Fibroblast of lung (primary cell): ENCODE measurements around the gene DUSP5. TPM values are rescaled to one million over a fixed set of nuclear protein-coding genes. Genes with fewer than 3 reads are reported as not detected.

Experiments used
- DNase-seq, 2 donors: peaks; one replicate each; pipeline versions ENCODE4 v3.0.0 to v3.0.0-alpha.2; 2010; ENCODE audit warnings: low read depth in 2 of 2
- H2AFZ ChIP-seq: 2 replicates; pipeline ENCODE4 v1.5.1; 2012; ENCODE audit warnings: low read length, control low read depth, inconsistent platforms
- H3K27ac ChIP-seq: 2 replicates; pipeline ENCODE4 v1.5.1; 2011; ENCODE audit warnings: low read length, control low read depth; ENCODE audit not compliant: insufficient read depth
- H3K27me3 ChIP-seq: 2 replicates; pipeline ENCODE4 v1.5.1; 2011; ENCODE audit warnings: mild to moderate bottlenecking, low read length; ENCODE audit not compliant: control insufficient read depth, insufficient read depth
- H3K36me3 ChIP-seq: 2 replicates; pipeline ENCODE4 v1.5.1; 2011; ENCODE audit warnings: low read length; ENCODE audit not compliant: control insufficient read depth, insufficient read depth
- H3K4me1 ChIP-seq: 2 replicates; pipeline ENCODE4 v1.5.1; 2011; ENCODE audit warnings: low read length; ENCODE audit not compliant: control insufficient read depth, insufficient read depth; ENCODE audit errors: extremely low read depth
- H3K4me2 ChIP-seq: 2 replicates; pipeline ENCODE4 v1.5.1; 2011; ENCODE audit warnings: low read length, control low read depth; ENCODE audit not compliant: insufficient read depth; ENCODE audit errors: extremely low read depth
- H3K4me3 ChIP-seq, 4 experiments: fragments of 200-600 bp in 1 of 4; sonication (generic) in 1 of 4; replicated peaks in 1 of 4; 2 replicates each; pipeline ENCODE4 v1.5.1; 2011 to 2016; ENCODE audit warnings: low read length in 4 of 4, low read depth in 3 of 4, mild to moderate bottlenecking in 3 of 4, control low read depth in 2 of 4, inconsistent platforms in 1 of 4, mixed read lengths in 1 of 4; ENCODE audit not compliant: insufficient read depth in 1 of 4; ENCODE audit errors: control extremely low read depth in 1 of 4
- H3K79me2 ChIP-seq: 2 replicates; pipeline ENCODE4 v1.5.1; 2012; ENCODE audit warnings: mild to moderate bottlenecking, low read length, inconsistent platforms; ENCODE audit not compliant: control insufficient read depth, insufficient read depth
- H3K9ac ChIP-seq: 2 replicates; pipeline ENCODE4 v1.5.1; 2011; ENCODE audit warnings: mild to moderate bottlenecking, low read length, control low read depth; ENCODE audit not compliant: insufficient read depth
- H3K9me3 ChIP-seq: 2 replicates; pipeline ENCODE4 v1.5.1; 2012; ENCODE audit warnings: low read depth, low read length; ENCODE audit not compliant: control insufficient read depth, insufficient read depth
- H4K20me1 ChIP-seq: 2 replicates; pipeline ENCODE4 v1.5.1; 2011; ENCODE audit warnings: low read length; ENCODE audit not compliant: control insufficient read depth, insufficient read depth; ENCODE audit errors: extremely low read depth
- EZH2 ChIP-seq: IDR thresholded peaks from 2 replicates; pipeline ENCODE4 v1.5.1; 2012; ENCODE audit warnings: low read length, control low read depth, mild to moderate bottlenecking; ENCODE audit errors: missing control alignments
- polyA plus RNA-seq, 2 donors: library from polyadenylated mRNA; depleted of rRNA in 1 of 2; stranded (reverse) in 1 of 2; unstranded in 1 of 2; fragments of >200 nt; gene quantifications; 2 replicates each; pipeline ENCODE4 v1.2.1, GENCODE V29; 2011 to 2012; ENCODE audit warnings: missing spikeins in 1 of 2
- total RNA-seq: library from RNA; depleted of rRNA; stranded (reverse); fragments of >200 nt; gene quantifications from 2 replicates; pipeline ENCODE4 v1.2.1, GENCODE V29; 2014
- TF ChIP-seq, protein P1 (sequence below), 2 donors: IDR thresholded peaks in 1 of 2; conservative IDR thresholded peaks in 1 of 2; 1 replicate in 1 of 2; 2 replicates in 1 of 2; pipeline ENCODE4 v1.5.1; 2011 to 2012; ENCODE audit warnings: low read length in 2 of 2, control low read depth in 1 of 2, inconsistent platforms in 1 of 2, low read depth in 1 of 2, mild to moderate bottlenecking in 1 of 2

The DUSP5 gene
- total and polyA plus RNA-seq, 2 donors (not counting 1 experiment from before 2014, with no cell fraction given) = 27.6 to 37.7 TPM

DNA sequence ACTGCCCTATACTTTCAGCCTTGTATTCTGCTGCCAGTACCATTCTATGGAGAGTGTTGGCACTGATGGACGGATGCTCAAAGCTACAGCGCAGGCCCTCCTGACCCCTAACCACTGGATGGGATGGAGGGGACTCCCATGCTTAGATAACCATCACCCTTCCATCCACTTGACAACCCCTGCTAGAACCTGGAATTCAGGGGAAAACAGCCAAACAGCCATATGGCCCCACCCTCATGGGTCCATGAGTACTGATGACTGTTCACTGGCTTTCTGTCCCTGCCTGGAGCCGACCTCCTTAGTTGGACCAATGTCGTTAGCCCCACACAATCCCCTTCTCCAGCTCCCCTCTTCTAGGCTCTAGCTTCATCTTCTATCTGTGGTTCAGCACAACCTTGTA lies 16.2 kb downstream of the DUSP5 start:
- peaks cover 27% of the 10 kb centered on the region for H3K79me2 ChIP-seq
- H3K36me3 ChIP-seq = peaks cover 17% of the 10 kb centered on the region
- no peak overlapping the region for H2AFZ ChIP-seq
- H3K27ac ChIP-seq = no peak overlapping the region
- H3K4me3 ChIP-seq = no peak overlapping the region
- H3K9ac ChIP-seq = no peak overlapping the region
- H4K20me1 ChIP-seq = no peaks in the 10 kb centered on the region
- H3K27me3 ChIP-seq = no peaks in the 10 kb centered on the region
- TF ChIP-seq EZH2 = no peak
- TF ChIP-seq, protein P1, sequence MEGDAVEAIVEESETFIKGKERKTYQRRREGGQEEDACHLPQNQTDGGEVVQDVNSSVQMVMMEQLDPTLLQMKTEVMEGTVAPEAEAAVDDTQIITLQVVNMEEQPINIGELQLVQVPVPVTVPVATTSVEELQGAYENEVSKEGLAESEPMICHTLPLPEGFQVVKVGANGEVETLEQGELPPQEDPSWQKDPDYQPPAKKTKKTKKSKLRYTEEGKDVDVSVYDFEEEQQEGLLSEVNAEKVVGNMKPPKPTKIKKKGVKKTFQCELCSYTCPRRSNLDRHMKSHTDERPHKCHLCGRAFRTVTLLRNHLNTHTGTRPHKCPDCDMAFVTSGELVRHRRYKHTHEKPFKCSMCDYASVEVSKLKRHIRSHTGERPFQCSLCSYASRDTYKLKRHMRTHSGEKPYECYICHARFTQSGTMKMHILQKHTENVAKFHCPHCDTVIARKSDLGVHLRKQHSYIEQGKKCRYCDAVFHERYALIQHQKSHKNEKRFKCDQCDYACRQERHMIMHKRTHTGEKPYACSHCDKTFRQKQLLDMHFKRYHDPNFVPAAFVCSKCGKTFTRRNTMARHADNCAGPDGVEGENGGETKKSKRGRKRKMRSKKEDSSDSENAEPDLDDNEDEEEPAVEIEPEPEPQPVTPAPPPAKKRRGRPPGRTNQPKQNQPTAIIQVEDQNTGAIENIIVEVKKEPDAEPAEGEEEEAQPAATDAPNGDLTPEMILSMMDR (conservative IDR thresholded peaks at IDR 0.05 in 1 of 2, IDR thresholded peaks at IDR 0.05 in 1 of 2; ENCODE audit: low read depth in 1 of 2, low read length in 2 of 2) = no peak
- H3K9me3 ChIP-seq = no peaks in the 10 kb centered on the region
- H3K4me1 ChIP-seq = peaks cover 17% of the 10 kb centered on the region
- DNase-seq = no peak
- no peak overlapping the region for H3K4me2 ChIP-seq

DNA sequence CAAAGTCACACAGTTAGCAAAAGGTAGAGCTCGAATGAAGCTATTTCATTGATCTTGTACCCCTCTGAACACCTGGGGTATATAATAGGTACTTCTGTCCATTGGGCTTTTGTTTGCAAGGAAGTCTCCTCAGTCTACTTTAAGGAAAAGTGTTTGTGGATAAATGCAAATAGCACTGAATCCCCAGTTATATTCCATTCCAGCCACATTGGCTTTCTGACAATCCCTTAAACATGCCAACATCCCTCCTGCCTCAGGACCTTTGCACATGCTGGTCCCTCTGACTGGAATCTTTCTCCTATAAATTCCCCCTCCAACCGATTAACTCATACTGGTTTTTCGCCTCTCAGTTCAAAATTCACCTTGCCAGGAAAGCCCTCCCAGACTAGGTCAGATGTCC lies 17.1 kb downstream of the DUSP5 start:
- Histone ChIP-seq H3K4me2 (no peak overlapping the region), H3K4me3 (no peak overlapping the region), H3K36me3 (peaks cover 17% of the 10 kb centered on the region), H3K9me3 (no peaks in the 10 kb centered on the region), H3K9ac (no peak overlapping the region), H3K27me3 (no peaks in the 10 kb centered on the region), H4K20me1 (no peaks in the 10 kb centered on the region), H3K4me1 (peaks cover 17% of the 10 kb centered on the region), H3K27ac (no peak overlapping the region), H3K79me2 (peaks cover 20% of the 10 kb centered on the region), H2AFZ (no peak overlapping the region)
- no peak for TF ChIP-seq EZH2
- DNase-seq = no peak

DNA sequence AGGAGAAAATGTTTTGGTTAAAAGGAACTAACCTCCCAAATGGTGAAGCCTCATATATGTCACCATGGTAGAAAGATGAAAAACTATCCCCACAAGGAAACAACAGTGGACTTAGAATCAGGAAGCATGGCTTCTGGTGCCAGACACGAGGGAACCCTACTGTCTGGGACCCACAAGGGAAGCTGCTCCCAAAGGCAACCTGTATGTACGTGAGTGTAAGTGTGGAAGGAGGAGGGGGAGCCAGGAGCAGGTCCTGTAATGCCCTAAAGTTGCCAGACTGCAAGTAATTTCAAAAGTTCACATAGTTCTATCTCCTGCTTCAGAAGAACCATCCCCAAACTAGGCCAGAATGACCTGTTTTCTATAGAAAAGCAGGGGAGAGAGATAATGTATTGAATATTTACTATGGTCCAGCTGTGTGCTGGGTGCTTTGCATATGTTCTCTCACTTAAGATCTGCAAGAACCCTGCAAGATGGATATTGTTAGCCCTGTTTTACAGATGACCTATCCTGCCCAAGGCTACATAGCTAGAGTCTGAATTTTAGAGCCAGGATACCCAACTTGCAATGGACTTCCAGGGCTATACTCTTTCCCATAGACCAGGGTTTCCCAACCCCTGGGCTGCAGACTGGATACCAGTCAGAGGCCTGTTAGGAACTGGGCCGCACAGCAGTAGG lies 19.2 kb downstream of the DUSP5 start:
- Histone ChIP-seq H3K4me1 (peaks cover 10% of the 10 kb centered on the region), H3K27me3 (no peaks in the 10 kb centered on the region), H3K36me3 (peaks cover 6% of the 10 kb centered on the region), H3K9ac (no peak overlapping the region), H3K79me2 (peaks cover 3% of the 10 kb centered on the region), H3K27ac (no peak overlapping the region), H4K20me1 (no peaks in the 10 kb centered on the region), H2AFZ (no peak overlapping the region), H3K4me3 (no peak overlapping the region), H3K9me3 (no peaks in the 10 kb centered on the region), H3K4me2 (no peak overlapping the region)
- DNase-seq = no peak
- TF ChIP-seq EZH2 = no peak
- TF ChIP-seq, protein P1 (conservative IDR thresholded peaks at IDR 0.05 in 1 of 2, IDR thresholded peaks at IDR 0.05 in 1 of 2; ENCODE audit: low read depth in 1 of 2, low read length in 2 of 2) = no peak
